Subcutaneous abdominal adipose tissue (tissue), 5 donors: ENCODE data around the gene SUN2.

ENCODE experiments used
- H3K27ac ChIP-seq: one replicate; pipeline ENCODE4 v1.7.0; 2013; ENCODE audit warnings: low read depth, mild to moderate bottlenecking, inconsistent platforms, low read length, moderate library complexity
- H3K27me3 ChIP-seq, 5 donors: one replicate each; pipeline ENCODE4 v1.7.0; 2013; ENCODE audit warnings: low read length in 5 of 5, inconsistent platforms in 1 of 5; ENCODE audit not compliant: control insufficient read depth in 5 of 5, insufficient read depth in 4 of 5
- H3K36me3 ChIP-seq, 5 donors: one replicate each; pipeline ENCODE4 v1.7.0; 2013; ENCODE audit warnings: low read length in 5 of 5; ENCODE audit not compliant: control insufficient read depth in 5 of 5, insufficient read depth in 5 of 5
- H3K4me1 ChIP-seq, 5 donors: one replicate each; pipeline ENCODE4 v1.7.0; 2013; ENCODE audit warnings: low read length in 5 of 5, mild to moderate bottlenecking in 3 of 5, moderate library complexity in 1 of 5; ENCODE audit not compliant: control insufficient read depth in 5 of 5, insufficient read depth in 5 of 5
- H3K4me3 ChIP-seq, 5 donors: one replicate each; pipeline ENCODE4 v1.7.0; 2013; ENCODE audit warnings: low read length in 5 of 5, low read depth in 1 of 5
- H3K9ac ChIP-seq, 5 donors: one replicate each; pipeline ENCODE4 v1.7.0; 2013; ENCODE audit warnings: low read length in 5 of 5, mild to moderate bottlenecking in 4 of 5, moderate library complexity in 3 of 5
- H3K9me3 ChIP-seq, 5 donors: one replicate each; pipeline ENCODE4 v1.7.0; 2013; ENCODE audit warnings: low read length in 5 of 5; ENCODE audit not compliant: control insufficient read depth in 5 of 5
- donor health status: healthy.
- donor health status: healthy.
- donor health status: healthy.
- donor health status: healthy.
- donor health status: healthy.

SUN2 gene

GRCh38 chr22:38730411-38730871 is 25.4 kb downstream of the SUN2 start:
- H3K27ac ChIP-seq: no peak overlapping the region
- H3K4me3 ChIP-seq: no peak overlapping the region
- peaks cover 0 to 94% (median 88%) of the 10 kb centered on the region in 5 donors for H3K36me3 ChIP-seq
- H3K9me3 ChIP-seq: no peaks in the 10 kb centered on the region
- no peak overlapping the region for H3K9ac ChIP-seq
- peaks cover 9 to 35% (median 28%) of the 10 kb centered on the region in 5 donors for H3K4me1 ChIP-seq
- no peaks in the 10 kb centered on the region for H3K27me3 ChIP-seq

- Histone ChIP-seq H3K4me1 (peaks cover 9 to 35% (median 27%) of the 10 kb centered on the region in 5 donors), H3K36me3 (peaks cover 0 to 95% (median 88%) of the 10 kb centered on the region in 5 donors), H3K4me3 (no peak overlapping the region), H3K9ac (no peak overlapping the region), H3K9me3 (no peaks in the 10 kb centered on the region), H3K27ac (no peak overlapping the region), H3K27me3 (no peaks in the 10 kb centered on the region)
These were observed 25.9 kb downstream of the SUN2 start for GRCh38 chr22:38729946-38730345.

GRCh38 chr22:38728871-38729796 is 26.7 kb downstream of the SUN2 start:
- peaks cover 8 to 29% (median 20%) of the 10 kb centered on the region in 5 donors for H3K4me1 ChIP-seq
- H3K27me3 ChIP-seq: no peaks in the 10 kb centered on the region
- H3K9me3 ChIP-seq: no peaks in the 10 kb centered on the region
- H3K36me3 ChIP-seq: peaks cover 0 to 95% (median 90%) of the 10 kb centered on the region in 5 donors
- no peak overlapping the region for H3K9ac ChIP-seq
- no peak overlapping the region for H3K27ac ChIP-seq
- H3K4me3 ChIP-seq: no peak overlapping the region

GRCh38 chr22:38727530-38728451 is 28.0 kb downstream of the SUN2 start:
- no peaks in the 10 kb centered on the region for H3K9me3 ChIP-seq
- no peak overlapping the region for H3K4me3 ChIP-seq
- H3K27me3 ChIP-seq: no peaks in the 10 kb centered on the region
- H3K27ac ChIP-seq: no peak overlapping the region
- no peak overlapping the region for H3K9ac ChIP-seq
- peaks cover 3 to 98% (median 94%) of the 10 kb centered on the region in 5 donors for H3K36me3 ChIP-seq
- H3K4me1 ChIP-seq: peaks cover 3 to 16% (median 9%) of the 10 kb centered on the region in 5 donors

- H3K36me3 ChIP-seq: peaks cover 8 to 100% (median 98%) of the 10 kb centered on the region in 5 donors
- no peaks in the 10 kb centered on the region for H3K27me3 ChIP-seq
- peaks cover 3 to 15% (median 9%) of the 10 kb centered on the region in 5 donors for H3K4me1 ChIP-seq
- no peaks in the 10 kb centered on the region for H3K9me3 ChIP-seq
- H3K9ac ChIP-seq: no peak overlapping the region
- H3K27ac ChIP-seq: no peak overlapping the region
- H3K4me3 ChIP-seq: no peak overlapping the region
These were observed 28.7 kb downstream of the SUN2 start for GRCh38 chr22:38727123-38727522.

GRCh38 chr22:38725900-38726655 is 29.7 kb downstream of the SUN2 start:
- Histone ChIP-seq H3K4me1 (peaks cover 3 to 15% (median 9%) of the 10 kb centered on the region in 5 donors), H3K4me3 (no peak overlapping the region), H3K36me3 (peaks cover 8 to 97% (median 93%) of the 10 kb centered on the region in 5 donors), H3K9ac (no peak overlapping the region), H3K27ac (no peak overlapping the region), H3K9me3 (no peaks in the 10 kb centered on the region), H3K27me3 (no peaks in the 10 kb centered on the region)

- H3K4me1 ChIP-seq: peaks cover 3 to 15% (median 9%) of the 10 kb centered on the region in 5 donors
- H3K27me3 ChIP-seq: no peaks in the 10 kb centered on the region
- no peaks in the 10 kb centered on the region for H3K9me3 ChIP-seq
- no peak overlapping the region for H3K27ac ChIP-seq
- no peak overlapping the region for H3K4me3 ChIP-seq
- H3K36me3 ChIP-seq: peaks cover 8 to 91% (median 83%) of the 10 kb centered on the region in 5 donors
- H3K9ac ChIP-seq: no peak overlapping the region
These were observed 30.7 kb downstream of the SUN2 start for GRCh38 chr22:38724926-38725571.

GRCh38 chr22:38724176-38724575 is 31.6 kb downstream of the SUN2 start:
- Histone ChIP-seq H3K4me1 (peaks cover 3 to 11% (median 9%) of the 10 kb centered on the region in 5 donors), H3K9ac (no peak overlapping the region), H3K9me3 (no peaks in the 10 kb centered on the region), H3K36me3 (peaks cover 8 to 84% (median 74%) of the 10 kb centered on the region in 5 donors), H3K4me3 (no peak overlapping the region), H3K27ac (no peak overlapping the region), H3K27me3 (no peaks in the 10 kb centered on the region)

GRCh38 chr22:38721551-38721950 is 34.2 kb downstream of the SUN2 start:
- Histone ChIP-seq H3K9me3 (no peaks in the 10 kb centered on the region), H3K4me3 (no peak overlapping the region), H3K9ac (no peak overlapping the region), H3K36me3 (peaks cover 8 to 72% (median 62%) of the 10 kb centered on the region in 5 donors), H3K27ac (no peak overlapping the region), H3K4me1 (peaks cover 0 to 11% (median 6%) of the 10 kb centered on the region in 5 donors), H3K27me3 (no peaks in the 10 kb centered on the region)
